Measurements from ENCODE around the gene AIMP2. TPM values are rescaled to one million over a fixed set of nuclear protein-coding genes. Genes with fewer than 3 reads are reported as not detected.
"Not testable (repeated sequence)": the region's sequence is repeated elsewhere in the genome, so short reads cannot be mapped to it uniquely, and the experiment has no call there.

Gene AIMP2
- total RNA-seq, 1 experiment from 2014 or later = 96.3 TPM

DNA sequence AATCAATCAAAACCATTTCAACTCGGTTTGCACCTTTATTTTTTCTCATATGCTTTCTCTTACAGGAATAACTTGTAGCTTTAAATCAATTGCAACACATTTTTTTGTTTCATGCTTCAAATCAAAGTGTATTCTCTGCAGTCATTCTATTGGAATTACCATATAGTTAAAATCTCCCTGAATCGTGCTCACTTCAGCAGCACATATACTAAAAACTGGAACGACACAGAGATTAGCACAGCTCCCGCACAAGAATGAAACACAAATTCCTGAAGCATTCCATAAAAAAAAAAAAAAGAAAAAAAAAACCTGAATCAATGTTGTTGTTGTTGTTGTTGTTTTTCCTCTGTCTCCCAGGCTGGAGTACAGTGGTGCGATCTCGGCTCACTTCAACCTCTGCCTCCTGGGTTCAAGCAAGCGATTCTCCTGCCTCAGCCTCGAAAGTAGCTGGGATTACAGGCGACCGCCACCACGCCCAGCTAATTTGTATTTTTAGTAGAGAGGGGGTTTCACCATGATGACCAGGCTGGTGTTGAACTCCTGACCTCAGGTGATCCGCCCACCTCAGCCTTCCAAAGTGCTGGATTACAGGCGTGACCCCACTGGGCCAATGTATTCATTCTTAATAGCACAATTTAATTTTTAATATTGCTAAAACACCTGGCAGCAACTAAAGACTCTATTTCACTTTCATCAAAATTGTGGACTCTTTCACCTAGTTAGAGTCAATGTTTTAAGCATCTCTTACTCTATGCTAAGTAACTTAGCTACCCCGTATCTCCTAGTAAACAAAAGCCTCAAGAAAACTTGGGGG lies 48.5 kb downstream of the AIMP2 start:
- H3K9me3 Mint-ChIP-seq (ENCODE audit: unreplicated experiment) = no peaks in the 10 kb centered on the region
- no peaks in the 10 kb centered on the region for H3K27me3 Mint-ChIP-seq (ENCODE audit: insufficient read depth, unreplicated experiment)
- CTCF ChIA-PET = interaction anchor here (0.7 kb wide), 1 partner anchor 49 kb away, joined by 4 read pairs; the partner anchor contains the start of genes AIMP2 and PMS2
- no peak for DNase-seq
- peak overlapping the region; percentile 98 for H3K27ac Mint-ChIP-seq (ENCODE audit: unreplicated experiment)
- BruUV-seq (replicated peaks) = no TSS peak
- H3K4me1 Mint-ChIP-seq (ENCODE audit: low read depth, unreplicated experiment) = no peaks in the 10 kb centered on the region
- no peaks in the 10 kb centered on the region for H3K27me3 ChIP-seq (replicated peaks; ENCODE audit: control insufficient read depth, insufficient read depth, low read length)
- peak overlapping the region; percentile 93 for H3K4me3 Mint-ChIP-seq (ENCODE audit: unreplicated experiment)
- peaks cover 46% of the 10 kb centered on the region for H3K36me3 Mint-ChIP-seq (ENCODE audit: insufficient read depth, unreplicated experiment)
- H3K36me3 ChIP-seq (ENCODE audit: control insufficient read depth, insufficient read depth, low read length) = no peaks in the 10 kb centered on the region
- H3K4me3 ChIP-seq (ENCODE audit: low read depth, low read length) = peak overlapping the region; percentile 86
- no peaks in the 10 kb centered on the region for H3K9me3 ChIP-seq
- POLR2A ChIA-PET = interaction anchor here (0.5 to 0.7 kb wide), 3 partner anchors 31 to 232 kb away, joined by 6 to 7 read pairs (median 6); no protein-coding TSS in a partner anchor
- TF ChIP-seq, protein P1, sequence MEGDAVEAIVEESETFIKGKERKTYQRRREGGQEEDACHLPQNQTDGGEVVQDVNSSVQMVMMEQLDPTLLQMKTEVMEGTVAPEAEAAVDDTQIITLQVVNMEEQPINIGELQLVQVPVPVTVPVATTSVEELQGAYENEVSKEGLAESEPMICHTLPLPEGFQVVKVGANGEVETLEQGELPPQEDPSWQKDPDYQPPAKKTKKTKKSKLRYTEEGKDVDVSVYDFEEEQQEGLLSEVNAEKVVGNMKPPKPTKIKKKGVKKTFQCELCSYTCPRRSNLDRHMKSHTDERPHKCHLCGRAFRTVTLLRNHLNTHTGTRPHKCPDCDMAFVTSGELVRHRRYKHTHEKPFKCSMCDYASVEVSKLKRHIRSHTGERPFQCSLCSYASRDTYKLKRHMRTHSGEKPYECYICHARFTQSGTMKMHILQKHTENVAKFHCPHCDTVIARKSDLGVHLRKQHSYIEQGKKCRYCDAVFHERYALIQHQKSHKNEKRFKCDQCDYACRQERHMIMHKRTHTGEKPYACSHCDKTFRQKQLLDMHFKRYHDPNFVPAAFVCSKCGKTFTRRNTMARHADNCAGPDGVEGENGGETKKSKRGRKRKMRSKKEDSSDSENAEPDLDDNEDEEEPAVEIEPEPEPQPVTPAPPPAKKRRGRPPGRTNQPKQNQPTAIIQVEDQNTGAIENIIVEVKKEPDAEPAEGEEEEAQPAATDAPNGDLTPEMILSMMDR (IDR thresholded peaks at IDR 0.05; ENCODE audit: insufficient read depth in 1 of 2, low read depth in 1 of 2, low read length in 1 of 2, severe bottlenecking in 1 of 2, unreplicated experiment in 1 of 2) = no peak
- intact Hi-C loops (cut with micrococcal nuclease; ENCODE audit: unreplicated experiment) = no loop called here
- H3K4me1 ChIP-seq = peaks cover 11% of the 10 kb centered on the region

- H3K4me1 ChIP-seq = peaks cover 11% of the 10 kb centered on the region
- CTCF ChIA-PET; H3K9me3 ChIP-seq; POLR2A ChIA-PET; H3K36me3 ChIP-seq (ENCODE audit: control insufficient read depth, insufficient read depth, low read length); intact Hi-C loops (cut with micrococcal nuclease; ENCODE audit: unreplicated experiment); H3K27ac Mint-ChIP-seq (ENCODE audit: unreplicated experiment); H3K4me3 Mint-ChIP-seq (ENCODE audit: unreplicated experiment); H3K27me3 Mint-ChIP-seq (ENCODE audit: insufficient read depth, unreplicated experiment); DNase-seq; H3K4me3 ChIP-seq (ENCODE audit: low read depth, low read length); H3K9me3 Mint-ChIP-seq (ENCODE audit: unreplicated experiment); BruUV-seq (replicated peaks); H3K27me3 ChIP-seq (replicated peaks; ENCODE audit: control insufficient read depth, insufficient read depth, low read length); H3K4me1 Mint-ChIP-seq (ENCODE audit: low read depth, unreplicated experiment): not testable (repeated sequence)
- peaks cover 25% of the 10 kb centered on the region for H3K36me3 Mint-ChIP-seq (ENCODE audit: insufficient read depth, unreplicated experiment)
Measured at GRCh38 chr7:6059941-6060340, 50.9 kb downstream of the AIMP2 start.

DNA sequence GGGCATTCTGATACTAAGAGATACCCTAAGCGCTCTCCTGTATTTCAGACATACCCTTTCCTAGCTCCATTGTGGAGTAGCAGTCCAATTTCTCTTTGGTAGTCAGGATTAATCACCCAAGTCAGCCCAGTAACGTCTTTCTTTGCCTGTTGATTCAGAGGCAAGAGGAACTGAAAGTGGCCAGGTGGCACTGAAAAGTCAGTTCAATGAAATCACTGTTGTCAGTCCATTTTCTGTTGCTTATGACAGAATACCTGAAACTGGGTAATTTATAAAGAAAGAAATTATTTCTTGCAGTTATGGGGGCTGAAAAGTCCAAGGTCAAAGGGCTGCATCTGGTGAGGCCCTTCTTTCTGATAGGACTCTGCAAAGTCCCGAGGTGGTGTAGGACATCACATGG lies 62.3 kb downstream of the AIMP2 start:
- Mint-ChIP-seq H3K4me1 (ENCODE audit: low read depth, unreplicated experiment) (no peaks in the 10 kb centered on the region), H3K4me3 (ENCODE audit: unreplicated experiment) (no peak overlapping the region), H3K9me3 (ENCODE audit: unreplicated experiment) (no peaks in the 10 kb centered on the region), H3K27me3 (ENCODE audit: insufficient read depth, unreplicated experiment) (no peaks in the 10 kb centered on the region), H3K27ac (ENCODE audit: unreplicated experiment) (no peak overlapping the region), H3K36me3 (ENCODE audit: insufficient read depth, unreplicated experiment) (no peaks in the 10 kb centered on the region)
- TF ChIP-seq, protein P1 (IDR thresholded peaks at IDR 0.05; ENCODE audit: insufficient read depth in 1 of 2, low read depth in 1 of 2, low read length in 1 of 2, severe bottlenecking in 1 of 2, unreplicated experiment in 1 of 2) = no peak
- no peak for DNase-seq
- ChIA-PET POLR2A (no interaction called here), CTCF (no interaction called here)
- Histone ChIP-seq H3K9me3 (no peaks in the 10 kb centered on the region), H3K4me3 (ENCODE audit: low read depth, low read length) (no peak overlapping the region), H3K36me3 (ENCODE audit: control insufficient read depth, insufficient read depth, low read length) (no peaks in the 10 kb centered on the region), H3K27me3 (replicated peaks; ENCODE audit: control insufficient read depth, insufficient read depth, low read length) (no peaks in the 10 kb centered on the region), H3K4me1 (no peaks in the 10 kb centered on the region; the same call in 1 of the 2 replicates)
- no TSS peak for BruUV-seq (replicated peaks)
- intact Hi-C loops (cut with micrococcal nuclease; ENCODE audit: unreplicated experiment) = no loop called here

Other genes starting within 250 kb of the AIMP2 start
- gene RNF216, start 227.6 kb upstream of the AIMP2 start, total RNA-seq (2022) = 40.6 and 44.6 TPM in 2 replicates
- gene OCM, start 128.5 kb upstream of the AIMP2 start, total RNA-seq (2022) = not detected in 2 replicates
- gene CCZ1, start 110.5 kb upstream of the AIMP2 start, total RNA-seq (2022) = 65.2 and 76.4 TPM in 2 replicates
- gene RSPH10B, start 38.6 kb upstream of the AIMP2 start, total RNA-seq (2022) = 0.16 TPM in 1 of 2 replicates, not detected in the other
- 22.6 TPM in 2 replicates for gene PMS2, start 223 bp upstream of the AIMP2 start, total RNA-seq (2022)
- 0.32 TPM in 1 of 2 replicates, not detected in the other for gene ANKRD61, start 22.1 kb downstream of the AIMP2 start, total RNA-seq (2022)
- 138 and 142 TPM in 2 replicates for gene EIF2AK1, start 49.9 kb downstream of the AIMP2 start, total RNA-seq (2022)
- gene USP42, start 95.7 kb downstream of the AIMP2 start, total RNA-seq (2022) = 14.7 and 16.1 TPM in 2 replicates

Data from Caco-2 (cell line).